ENCODE measurements around the gene DYNLRB1.
"Not testable (repeated sequence)": the region's sequence is repeated elsewhere in the genome, so short reads cannot be mapped to it uniquely, and the experiment has no call there.

DYNLRB1 gene

DNA sequence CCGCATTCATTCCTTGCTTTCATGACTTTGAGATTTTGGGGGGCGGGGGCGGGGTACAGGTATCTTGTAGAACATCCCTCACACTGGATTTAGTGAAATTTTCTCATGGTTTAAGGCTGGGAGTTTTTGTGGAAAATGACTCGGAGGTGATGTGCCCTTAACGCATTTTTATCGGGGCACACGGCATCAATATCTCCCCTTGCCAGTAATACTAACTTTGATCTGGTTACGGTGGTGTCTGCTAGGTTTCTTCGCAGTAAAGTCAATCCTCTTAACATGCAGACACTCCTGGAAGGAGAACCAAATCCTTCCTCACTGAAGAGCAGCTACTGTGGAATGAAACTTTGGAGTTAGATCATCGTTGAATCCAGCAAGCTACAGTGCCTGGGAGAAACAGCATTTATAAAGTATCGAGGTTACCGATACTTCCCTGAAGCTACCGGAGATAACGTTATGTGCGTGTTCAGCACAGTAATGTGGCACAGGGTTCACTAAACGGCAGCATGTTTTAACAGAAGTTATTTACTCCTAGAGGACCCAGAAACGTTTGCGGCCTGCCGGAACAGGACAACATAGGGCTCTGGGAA, 1.2 kb upstream of the DYNLRB1 start:
- H3K9me3 ChIP-seq (replicated peaks in 1 of 2; ENCODE audit: control insufficient read depth in 2 of 2, insufficient read depth in 1 of 2, low read depth in 1 of 2, low read length in 2 of 2), result no peaks in the 10 kb centered on the region
- H2AFZ ChIP-seq (ENCODE audit: low read length), result peak overlapping the region; percentile 98
- H3K36me3 ChIP-seq (replicated peaks in 1 of 2; ENCODE audit: control insufficient read depth in 2 of 2, insufficient read depth in 2 of 2, low read length in 2 of 2), result peaks cover 0 to 52% of the 10 kb centered on the region in 2 donors
- no peak overlapping the region for H3K18ac ChIP-seq (ENCODE audit: low read length)
- no peak overlapping the region for H3K9ac ChIP-seq (ENCODE audit: low read depth, low read length, poor library complexity)
- H4K8ac ChIP-seq (ENCODE audit: low read depth, low read length), result no peak overlapping the region
- WGBS, 2 donors (ENCODE audit: extremely low coverage in 2 of 2, insufficient read length in 2 of 2, insufficient replicate concordance in 1 of 2), result no CpG with 5 or more reads among the region's 19 CpGs
- peak overlapping the region; percentile 17 for H3K27ac ChIP-seq (replicated peaks; ENCODE audit: low read length)
- no peak overlapping the region for H3K14ac ChIP-seq (ENCODE audit: low read length)
- H3K4me3 ChIP-seq (ENCODE audit: low read length in 2 of 2), result peak overlapping the region; percentile 78 to 81
- peak overlapping the region; percentile 72 for H3K4me2 ChIP-seq (ENCODE audit: insufficient read depth, low read length, poor library complexity, severe bottlenecking)
- H2BK15ac ChIP-seq (ENCODE audit: low read length), result no peak overlapping the region
- H2BK12ac ChIP-seq (ENCODE audit: low read length), result no peak overlapping the region
- H4K91ac ChIP-seq (ENCODE audit: low read depth, low read length, poor library complexity), result no peak overlapping the region
- H3K4ac ChIP-seq (ENCODE audit: low read length), result no peak overlapping the region
- H2BK5ac ChIP-seq (ENCODE audit: low read length), result no peak overlapping the region
- H3K79me1 ChIP-seq (ENCODE audit: low read depth, low read length), result peaks cover 3% of the 10 kb centered on the region
- no peaks in the 10 kb centered on the region for H3K27me3 ChIP-seq (ENCODE audit: control insufficient read depth in 3 of 3, insufficient read depth in 3 of 3, low read depth in 1 of 3, low read length in 3 of 3)
- no peak for DNase-seq (ENCODE audit: low spot score)
- no peak overlapping the region for H2BK120ac ChIP-seq (ENCODE audit: low read depth, low read length)
- H3K4me1 ChIP-seq (ENCODE audit: control insufficient read depth in 2 of 2, insufficient read depth in 1 of 2, low read depth in 1 of 2, low read length in 2 of 2), result peaks cover 0 to 2% of the 10 kb centered on the region in 2 donors
- no peak overlapping the region for H3K23ac ChIP-seq (ENCODE audit: low read depth, low read length, poor library complexity)
- H2AK5ac ChIP-seq (ENCODE audit: low read depth, low read length), result no peak overlapping the region

DNA sequence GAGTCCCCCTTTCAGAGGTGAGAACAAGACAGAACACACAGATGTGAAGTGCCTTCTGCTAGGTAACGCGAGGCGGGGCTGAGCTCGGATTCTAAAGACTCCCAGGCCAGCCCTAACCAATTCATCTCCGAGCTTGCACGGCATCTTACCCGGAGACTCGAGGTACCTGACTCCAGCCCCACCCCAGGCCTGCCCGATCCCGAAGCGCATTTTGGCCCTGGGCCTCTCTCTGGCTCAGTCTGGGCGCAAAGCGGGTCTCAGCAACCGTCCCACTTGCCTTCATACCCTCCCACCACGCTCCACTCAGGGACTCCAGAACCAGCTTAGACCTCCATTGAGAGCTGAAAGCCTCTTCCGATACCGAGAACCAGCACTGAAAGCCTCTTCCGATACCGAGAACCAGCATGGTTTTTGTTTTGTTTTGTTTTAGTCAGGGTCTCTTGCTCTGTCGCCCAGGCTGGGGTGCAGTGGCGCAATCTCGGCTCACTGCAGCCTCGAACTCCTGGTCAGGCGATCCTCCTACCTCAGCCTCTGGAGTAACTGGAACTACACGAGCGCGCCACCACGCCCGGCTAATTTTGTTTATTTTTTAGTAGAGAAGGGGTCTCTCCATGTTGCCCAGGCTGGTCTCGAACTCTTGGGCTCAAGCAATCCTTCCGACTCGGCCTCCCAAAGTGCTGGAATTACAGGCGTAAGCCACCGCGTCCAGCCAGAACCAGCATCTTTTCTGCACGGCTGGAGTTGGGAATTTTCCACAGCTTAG, 557 bp upstream of the DYNLRB1 start:
- Histone ChIP-seq H3K14ac (ENCODE audit: low read length) (no peak overlapping the region), H3K18ac (ENCODE audit: low read length) (peak overlapping the region; percentile 9), H3K79me1 (ENCODE audit: low read depth, low read length) (peaks cover 3% of the 10 kb centered on the region), H2BK5ac (ENCODE audit: low read length) (peak overlapping the region; percentile 67), H3K4me2 (ENCODE audit: insufficient read depth, low read length, poor library complexity, severe bottlenecking) (peak overlapping the region; percentile 72), H3K36me3 (replicated peaks in 1 of 2; ENCODE audit: control insufficient read depth in 2 of 2, insufficient read depth in 2 of 2, low read length in 2 of 2) (peaks cover 0 to 49% of the 10 kb centered on the region in 2 donors), H3K4ac (ENCODE audit: low read length) (no peak overlapping the region), H2BK120ac (ENCODE audit: low read depth, low read length) (no peak overlapping the region), H4K8ac (ENCODE audit: low read depth, low read length) (no peak overlapping the region), H4K91ac (ENCODE audit: low read depth, low read length, poor library complexity) (no peak overlapping the region), H3K27me3 (ENCODE audit: control insufficient read depth in 3 of 3, insufficient read depth in 3 of 3, low read depth in 1 of 3, low read length in 3 of 3) (no peaks in the 10 kb centered on the region), H2AFZ (ENCODE audit: low read length) (peak overlapping the region; percentile 98), H3K23ac (ENCODE audit: low read depth, low read length, poor library complexity) (peak overlapping the region; percentile 96), H2BK12ac (ENCODE audit: low read length) (no peak overlapping the region), H3K27ac (replicated peaks; ENCODE audit: low read length) (peak overlapping the region; percentile 94), H3K4me1 (ENCODE audit: control insufficient read depth in 2 of 2, insufficient read depth in 1 of 2, low read depth in 1 of 2, low read length in 2 of 2) (peaks cover 0 to 2% of the 10 kb centered on the region in 2 donors), H3K9ac (ENCODE audit: low read depth, low read length, poor library complexity) (no peak overlapping the region), H3K9me3 (replicated peaks in 1 of 2; ENCODE audit: control insufficient read depth in 2 of 2, insufficient read depth in 1 of 2, low read depth in 1 of 2, low read length in 2 of 2) (no peaks in the 10 kb centered on the region), H3K4me3 (ENCODE audit: low read length in 2 of 2) (peak overlapping the region; percentile 78 to 81), H2AK5ac (ENCODE audit: low read depth, low read length) (no peak overlapping the region), H2BK15ac (ENCODE audit: low read length) (no peak overlapping the region)
- peak; percentile 46 for DNase-seq (ENCODE audit: low spot score)
- no CpG with 5 or more reads among the region's 36 CpGs for WGBS, 2 donors (ENCODE audit: extremely low coverage in 2 of 2, insufficient read length in 2 of 2, insufficient replicate concordance in 1 of 2)

DNA sequence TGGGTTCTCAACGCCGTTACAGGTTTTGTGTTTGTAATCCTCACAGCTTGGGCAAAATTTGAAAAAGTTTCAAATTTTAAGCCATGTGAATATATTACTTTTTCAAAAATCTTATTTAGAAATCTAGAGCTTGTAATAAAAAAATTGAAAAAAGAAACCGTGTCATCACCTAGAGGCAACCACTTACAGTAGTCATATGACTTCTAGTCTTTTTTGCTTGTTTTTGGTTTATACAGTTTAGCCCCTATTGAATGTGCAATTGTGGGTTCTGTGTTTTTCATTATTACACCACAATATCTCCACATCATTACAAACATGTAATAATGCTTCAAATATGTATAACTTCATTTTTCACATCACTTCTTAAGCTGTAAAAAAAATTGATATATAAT, 888 bp downstream of the DYNLRB1 start:
- WGBS, 2 donors (ENCODE audit: extremely low coverage in 2 of 2, insufficient read length in 2 of 2, insufficient replicate concordance in 1 of 2), result no CpG with 5 or more reads among the region's 3 CpGs
- peaks cover 0 to 2% of the 10 kb centered on the region in 2 donors for H3K4me1 ChIP-seq (ENCODE audit: control insufficient read depth in 2 of 2, insufficient read depth in 1 of 2, low read depth in 1 of 2, low read length in 2 of 2)
- H3K27me3 ChIP-seq (ENCODE audit: control insufficient read depth in 3 of 3, insufficient read depth in 3 of 3, low read depth in 1 of 3, low read length in 3 of 3), result no peaks in the 10 kb centered on the region
- H3K9ac ChIP-seq (ENCODE audit: low read depth, low read length, poor library complexity), result no peak overlapping the region
- H3K18ac ChIP-seq (ENCODE audit: low read length), result no peak overlapping the region
- no peak overlapping the region for H2BK12ac ChIP-seq (ENCODE audit: low read length)
- H2AFZ ChIP-seq (ENCODE audit: low read length), result peak overlapping the region; percentile 98
- no peak overlapping the region for H3K27ac ChIP-seq (replicated peaks; ENCODE audit: low read length)
- no peak overlapping the region for H2BK120ac ChIP-seq (ENCODE audit: low read depth, low read length)
- H3K79me1 ChIP-seq (ENCODE audit: low read depth, low read length), result peaks cover 3% of the 10 kb centered on the region
- H3K4me3 ChIP-seq (ENCODE audit: low read length in 2 of 2), result peak overlapping the region; percentile 78 to 81
- H3K23ac ChIP-seq (ENCODE audit: low read depth, low read length, poor library complexity), result no peak overlapping the region
- no peak overlapping the region for H2BK15ac ChIP-seq (ENCODE audit: low read length)
- peaks cover 0 to 47% of the 10 kb centered on the region in 2 donors for H3K36me3 ChIP-seq (replicated peaks in 1 of 2; ENCODE audit: control insufficient read depth in 2 of 2, insufficient read depth in 2 of 2, low read length in 2 of 2)
- no peaks in the 10 kb centered on the region for H3K9me3 ChIP-seq (replicated peaks in 1 of 2; ENCODE audit: control insufficient read depth in 2 of 2, insufficient read depth in 1 of 2, low read depth in 1 of 2, low read length in 2 of 2)
- H2BK5ac ChIP-seq (ENCODE audit: low read length), result no peak overlapping the region
- no peak overlapping the region for H4K91ac ChIP-seq (ENCODE audit: low read depth, low read length, poor library complexity)
- peak overlapping the region; percentile 84 for H3K4me2 ChIP-seq (ENCODE audit: insufficient read depth, low read length, poor library complexity, severe bottlenecking)
- no peak for DNase-seq (ENCODE audit: low spot score)
- no peak overlapping the region for H2AK5ac ChIP-seq (ENCODE audit: low read depth, low read length)
- no peak overlapping the region for H4K8ac ChIP-seq (ENCODE audit: low read depth, low read length)
- H3K14ac ChIP-seq (ENCODE audit: low read length), result no peak overlapping the region
- no peak overlapping the region for H3K4ac ChIP-seq (ENCODE audit: low read length)

DNA sequence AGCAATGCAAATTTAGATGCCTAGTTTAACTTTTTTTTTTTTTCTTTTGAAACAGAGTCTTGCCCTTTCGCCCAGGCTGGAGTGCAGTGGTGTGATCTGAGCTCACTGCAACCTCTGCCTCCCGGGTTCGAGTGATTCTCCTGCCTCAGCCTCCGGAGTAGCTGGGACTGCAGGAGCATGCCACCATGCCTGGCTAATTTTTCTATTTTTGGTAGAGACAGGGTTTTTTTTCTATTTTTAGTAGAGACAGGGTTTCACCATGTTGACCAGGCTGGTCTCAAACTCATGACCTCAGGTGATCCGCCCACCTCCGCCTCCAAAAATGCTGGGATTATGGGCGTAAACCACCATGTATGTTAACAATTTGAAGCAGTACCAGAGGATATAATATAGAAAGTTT, 2.6 kb downstream of the DYNLRB1 start:
- not testable (repeated sequence) for H3K4me2 ChIP-seq (ENCODE audit: insufficient read depth, low read length, poor library complexity, severe bottlenecking); H3K79me1 ChIP-seq (ENCODE audit: low read depth, low read length); H2BK15ac ChIP-seq (ENCODE audit: low read length); H3K4me3 ChIP-seq (ENCODE audit: low read length in 2 of 2); H3K9me3 ChIP-seq (replicated peaks in 1 of 2; ENCODE audit: control insufficient read depth in 2 of 2, insufficient read depth in 1 of 2, low read depth in 1 of 2, low read length in 2 of 2); DNase-seq (ENCODE audit: low spot score); H2BK5ac ChIP-seq (ENCODE audit: low read length); H4K91ac ChIP-seq (ENCODE audit: low read depth, low read length, poor library complexity); H3K9ac ChIP-seq (ENCODE audit: low read depth, low read length, poor library complexity); H3K23ac ChIP-seq (ENCODE audit: low read depth, low read length, poor library complexity); H3K27ac ChIP-seq (replicated peaks; ENCODE audit: low read length); H2BK12ac ChIP-seq (ENCODE audit: low read length); H3K27me3 ChIP-seq (ENCODE audit: control insufficient read depth in 3 of 3, insufficient read depth in 3 of 3, low read depth in 1 of 3, low read length in 3 of 3); H3K14ac ChIP-seq (ENCODE audit: low read length); H3K18ac ChIP-seq (ENCODE audit: low read length); H3K4ac ChIP-seq (ENCODE audit: low read length); H3K4me1 ChIP-seq (ENCODE audit: control insufficient read depth in 2 of 2, insufficient read depth in 1 of 2, low read depth in 1 of 2, low read length in 2 of 2); H4K8ac ChIP-seq (ENCODE audit: low read depth, low read length); H2AFZ ChIP-seq (ENCODE audit: low read length); H2AK5ac ChIP-seq (ENCODE audit: low read depth, low read length); H2BK120ac ChIP-seq (ENCODE audit: low read depth, low read length)
- peaks cover 0 to 51% of the 10 kb centered on the region in 2 donors for H3K36me3 ChIP-seq (replicated peaks in 1 of 2; ENCODE audit: control insufficient read depth in 2 of 2, insufficient read depth in 2 of 2, low read length in 2 of 2)
- WGBS, 2 donors (ENCODE audit: extremely low coverage in 2 of 2, insufficient read length in 2 of 2, insufficient replicate concordance in 1 of 2), result no CpG with 5 or more reads among the region's 7 CpGs

Measured in neuronal stem cell (in vitro differentiated cells).